Effector CD8-positive, alpha-beta T cell (primary cell): Measurements from ENCODE around the gene MTHFR.
"Not testable (repeated sequence)": the region's sequence is repeated elsewhere in the genome, so short reads cannot be mapped to it uniquely, and the experiment has no call there.

Source experiments
- DNase-seq: peaks from one replicate; lab custom pipeline; 2025; lab: John Stamatoyannopoulos, UW

Gene MTHFR

DNA sequence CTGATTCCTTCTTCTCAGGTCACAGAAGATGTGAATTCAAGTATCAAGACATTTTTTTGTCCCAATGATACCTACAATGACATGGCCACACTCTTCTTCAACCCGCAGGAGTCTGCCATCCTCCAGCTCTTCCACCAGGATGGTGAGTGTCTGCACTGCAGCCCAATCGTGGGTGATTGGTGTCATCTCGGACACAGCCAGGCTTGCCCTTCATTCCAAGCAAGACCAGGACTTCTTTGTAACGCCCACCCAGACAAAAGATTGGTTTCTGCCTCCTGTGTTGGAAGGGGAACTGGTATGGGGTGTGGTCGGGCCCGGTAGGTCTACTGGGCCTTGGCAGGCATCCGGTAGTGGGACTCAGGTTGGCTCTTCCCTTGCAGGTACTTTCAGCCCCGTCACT is 27.7 kb upstream of the MTHFR start:
- DNase-seq: no peak

DNA sequence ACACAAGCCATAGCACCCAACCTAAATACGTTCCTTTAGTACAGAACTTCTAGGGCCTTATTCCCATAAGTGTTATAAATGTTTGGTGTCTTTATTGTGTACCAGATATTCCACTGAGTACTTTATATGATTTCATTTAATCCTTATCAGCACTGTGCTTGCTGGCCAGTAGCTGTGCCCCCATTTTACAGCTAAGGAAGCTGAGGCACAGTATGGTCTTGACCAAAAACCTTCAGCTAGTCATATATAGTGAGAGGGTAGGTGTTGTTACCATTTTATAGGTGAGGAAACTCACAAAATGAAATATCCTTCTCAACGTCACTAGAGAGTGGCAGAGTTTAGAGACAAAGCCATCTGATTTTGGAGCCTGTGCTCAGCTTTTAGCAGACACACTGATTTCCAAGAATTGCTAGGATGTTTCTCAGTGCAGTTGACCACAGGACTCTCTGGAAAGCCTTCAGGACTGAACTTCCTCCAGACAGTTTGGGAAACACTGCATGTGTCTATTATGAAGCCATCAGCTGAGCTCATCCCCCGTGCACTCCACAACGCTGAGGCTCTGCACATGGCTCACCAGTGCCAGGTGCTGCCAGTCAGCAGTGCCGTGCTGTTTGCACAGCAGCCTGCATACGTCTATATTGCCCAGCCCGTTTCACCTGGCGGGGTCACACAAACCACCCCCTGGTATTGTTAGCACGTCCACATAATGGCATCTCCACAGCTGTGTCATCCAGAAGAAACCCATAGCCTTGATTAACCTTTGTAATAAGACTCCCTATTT is 26.4 kb upstream of the MTHFR start:
- DNase-seq: no peak

DNA sequence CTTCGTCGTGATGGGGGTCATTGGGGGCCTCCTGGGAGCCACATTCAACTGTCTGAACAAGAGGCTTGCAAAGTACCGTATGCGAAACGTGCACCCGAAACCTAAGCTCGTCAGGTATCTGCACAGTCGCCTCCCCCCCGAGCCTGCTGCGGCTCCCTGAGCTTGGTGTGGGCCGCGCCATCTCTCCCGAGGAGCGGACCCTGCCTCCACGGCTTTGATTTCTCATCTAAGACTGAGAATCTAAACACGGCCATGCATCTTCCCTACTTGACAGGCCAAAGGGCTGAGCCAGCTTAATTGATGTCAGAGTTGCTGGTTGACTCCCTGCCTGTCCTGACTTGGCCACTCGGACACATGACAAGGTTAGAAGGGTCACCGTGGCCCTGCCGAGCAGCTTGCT is 22.7 kb upstream of the MTHFR start:
- DNase-seq: no peak

DNA sequence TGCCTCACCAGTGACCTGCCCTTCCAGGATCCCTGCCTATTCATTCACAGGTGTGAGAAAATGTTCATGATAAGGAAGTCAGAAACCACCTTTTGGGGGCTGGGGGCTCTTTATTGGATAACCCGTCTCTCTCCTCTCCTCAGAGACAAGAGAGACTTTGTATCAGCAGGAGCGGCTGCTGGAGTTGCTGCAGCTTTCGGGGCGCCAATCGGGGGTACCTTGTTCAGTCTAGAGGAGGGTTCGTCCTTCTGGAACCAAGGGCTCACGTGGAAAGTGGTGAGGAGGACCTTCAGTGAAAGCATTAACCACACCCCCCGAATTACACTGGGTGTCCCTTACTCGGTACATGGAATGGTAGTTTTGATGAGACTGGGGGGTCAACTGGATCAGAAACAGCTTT is 21.2 kb upstream of the MTHFR start:
- no peak for DNase-seq

DNA sequence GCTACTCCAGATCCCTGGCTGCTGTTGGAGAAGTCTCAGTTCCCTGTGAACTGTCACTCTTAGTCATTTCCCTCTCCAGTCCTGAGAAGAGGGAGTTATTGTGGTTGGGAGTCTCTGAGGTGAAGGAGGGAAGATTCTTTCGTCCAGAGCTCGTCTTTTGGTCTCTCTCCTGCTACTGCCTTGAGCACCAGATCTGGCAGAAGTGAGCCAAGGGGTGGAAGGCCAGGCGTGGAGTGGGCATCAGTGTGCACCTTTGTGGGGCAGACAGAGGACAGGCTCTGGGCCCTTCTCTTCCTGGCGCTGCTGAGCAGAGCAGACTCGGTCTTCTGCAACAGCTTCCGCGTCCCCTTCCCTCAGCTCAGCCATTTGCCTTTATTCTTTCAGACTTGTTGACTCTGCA is 19.4 kb upstream of the MTHFR start:
- DNase-seq: no peak

DNA sequence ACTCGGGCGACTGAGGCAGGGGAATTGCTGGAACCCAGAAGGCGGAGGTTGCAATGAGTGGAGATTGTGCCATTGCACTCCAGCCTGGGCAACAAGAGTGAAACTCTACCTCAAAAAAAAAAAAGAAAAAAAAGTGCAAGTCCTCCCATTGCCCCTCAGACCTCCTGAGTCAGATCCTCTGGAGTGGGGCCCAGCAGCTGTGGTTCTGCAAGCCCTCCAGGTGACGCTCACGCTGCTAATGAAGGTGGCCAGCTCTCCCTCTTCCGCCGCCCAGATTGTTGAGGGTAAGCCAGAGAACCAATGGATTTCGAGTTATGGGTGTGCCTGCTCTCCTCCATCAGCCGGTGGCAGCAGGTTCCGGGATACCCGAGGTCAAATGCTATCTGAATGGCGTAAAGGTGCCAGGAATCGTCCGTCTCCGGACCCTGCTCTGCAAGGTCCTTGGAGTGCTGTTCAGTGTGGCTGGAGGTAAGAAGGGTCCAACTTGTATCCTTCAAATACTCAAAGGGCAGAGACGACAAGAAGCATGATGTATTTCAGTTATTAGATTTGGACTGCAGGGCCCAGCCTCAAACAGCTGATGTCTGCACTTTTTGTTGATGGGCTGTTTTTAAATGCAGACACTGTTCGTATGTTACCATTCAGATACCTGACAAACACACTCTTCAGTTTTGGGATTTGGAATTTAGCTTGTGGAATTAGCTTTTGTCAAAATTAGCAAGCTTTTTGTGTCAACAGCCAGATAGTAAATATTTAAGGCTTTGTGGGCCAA is 17.8 kb upstream of the MTHFR start:
- DNase-seq: no peak

DNA sequence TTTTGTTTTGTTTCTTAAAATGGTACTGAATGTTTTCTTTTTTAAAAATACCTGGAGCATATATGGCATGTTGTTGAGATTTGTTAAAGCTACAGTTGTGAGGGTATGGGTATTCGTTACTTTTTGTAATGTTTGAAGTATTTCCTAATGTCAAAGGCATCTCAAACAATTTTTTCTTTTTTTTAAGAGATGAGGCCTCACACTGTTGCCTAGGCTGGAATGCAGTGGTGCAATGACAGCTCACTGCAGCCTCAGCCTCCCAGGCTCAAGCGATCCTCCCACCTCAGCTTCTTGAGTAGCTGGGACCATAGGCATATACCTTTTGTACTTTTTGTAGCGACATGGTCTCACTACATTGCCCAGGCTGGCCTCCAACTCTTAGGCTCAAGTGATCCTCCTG is 16.3 kb upstream of the MTHFR start:
- DNase-seq: no peak

DNA sequence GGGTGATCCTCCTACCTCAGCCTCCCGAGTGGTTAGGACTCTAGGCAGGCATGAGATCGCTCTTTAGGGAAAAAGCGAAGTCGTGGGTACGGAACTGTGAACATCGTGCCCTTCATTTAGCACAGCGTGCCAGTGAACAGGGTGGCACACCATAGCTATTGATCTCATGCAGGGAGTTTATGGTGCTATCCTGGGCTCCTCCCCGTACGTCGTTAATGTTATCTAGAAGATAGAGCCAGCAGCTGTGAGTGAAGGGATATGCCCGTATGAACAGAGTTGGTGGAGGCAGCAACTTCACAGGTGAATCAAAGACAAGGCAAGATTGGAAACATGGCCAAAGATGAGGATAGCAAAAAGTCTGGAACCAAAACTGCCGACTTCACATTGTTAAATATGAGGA is 11.4 kb upstream of the MTHFR start:
- no peak for DNase-seq

DNA sequence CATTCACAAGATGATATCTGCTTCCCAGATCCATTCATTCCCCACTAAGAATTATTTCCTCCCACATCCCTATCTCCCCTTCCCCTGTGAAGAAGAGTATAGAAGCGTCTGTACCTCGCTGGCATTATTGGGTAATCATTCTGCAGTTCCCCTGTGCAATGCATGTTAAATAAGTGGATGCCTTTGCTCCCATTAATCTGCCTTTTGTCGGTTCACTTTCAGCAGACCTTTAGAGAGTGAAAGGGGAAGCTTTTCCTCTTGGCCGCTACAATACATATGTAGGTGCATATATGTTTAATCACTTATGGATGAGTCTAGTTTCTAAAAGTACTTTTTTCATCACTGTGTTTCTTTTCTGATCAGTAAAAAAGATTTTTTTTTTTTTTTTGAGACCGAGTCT is 7.3 kb upstream of the MTHFR start:
- DNase-seq: no peak

DNA sequence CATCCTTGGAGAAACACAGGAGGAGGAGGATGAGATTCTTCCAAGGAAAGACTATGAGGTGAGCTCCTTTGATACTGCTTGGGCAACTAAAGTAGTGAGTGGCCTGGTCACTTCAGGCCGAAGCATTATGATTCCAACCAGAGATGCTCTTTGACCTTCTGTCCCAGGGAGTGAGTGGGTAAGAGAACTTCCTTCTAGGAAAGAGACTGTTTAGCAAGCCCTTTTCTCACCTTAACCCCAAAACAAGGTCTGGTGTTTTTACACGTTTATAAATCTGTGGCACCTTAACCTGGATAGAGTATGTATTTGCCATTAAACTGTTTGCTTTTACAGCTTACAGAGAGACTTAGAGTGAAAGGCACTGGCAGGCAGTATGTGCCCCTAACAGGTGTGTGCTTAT is 1.4 kb upstream of the MTHFR start:
- DNase-seq: no peak

DNA sequence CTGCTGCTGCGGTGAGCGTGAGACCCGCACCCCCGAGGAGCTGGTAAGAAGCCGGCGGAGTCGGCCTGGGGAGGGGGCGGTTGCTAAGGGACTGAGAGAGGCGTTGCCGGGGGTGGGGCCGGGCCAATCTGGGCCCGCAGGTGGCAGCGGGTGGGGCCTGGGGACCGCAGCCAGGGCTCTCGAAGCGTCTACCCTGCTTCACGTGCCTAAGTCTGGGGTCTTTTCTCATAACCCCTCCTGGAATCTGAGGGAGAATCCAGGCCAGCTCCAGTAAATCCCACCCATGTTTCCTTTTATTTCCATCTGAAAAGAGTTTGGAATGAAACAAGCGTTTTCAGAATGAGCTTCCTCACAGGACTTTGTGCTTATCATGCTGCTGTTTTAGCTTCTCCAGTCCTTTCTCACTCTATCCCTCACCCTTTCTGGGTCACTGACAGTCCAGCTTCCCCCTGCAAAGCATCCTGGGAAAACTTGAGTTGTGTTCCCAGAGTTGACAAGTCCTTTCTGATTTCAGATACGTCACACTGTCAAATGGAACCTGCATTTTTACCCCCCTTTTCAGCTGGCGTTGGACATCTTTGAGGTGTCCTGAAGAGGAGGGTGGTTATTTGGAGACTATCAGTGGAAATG is 658 bp upstream of the MTHFR start:
- no peak for DNase-seq

DNA sequence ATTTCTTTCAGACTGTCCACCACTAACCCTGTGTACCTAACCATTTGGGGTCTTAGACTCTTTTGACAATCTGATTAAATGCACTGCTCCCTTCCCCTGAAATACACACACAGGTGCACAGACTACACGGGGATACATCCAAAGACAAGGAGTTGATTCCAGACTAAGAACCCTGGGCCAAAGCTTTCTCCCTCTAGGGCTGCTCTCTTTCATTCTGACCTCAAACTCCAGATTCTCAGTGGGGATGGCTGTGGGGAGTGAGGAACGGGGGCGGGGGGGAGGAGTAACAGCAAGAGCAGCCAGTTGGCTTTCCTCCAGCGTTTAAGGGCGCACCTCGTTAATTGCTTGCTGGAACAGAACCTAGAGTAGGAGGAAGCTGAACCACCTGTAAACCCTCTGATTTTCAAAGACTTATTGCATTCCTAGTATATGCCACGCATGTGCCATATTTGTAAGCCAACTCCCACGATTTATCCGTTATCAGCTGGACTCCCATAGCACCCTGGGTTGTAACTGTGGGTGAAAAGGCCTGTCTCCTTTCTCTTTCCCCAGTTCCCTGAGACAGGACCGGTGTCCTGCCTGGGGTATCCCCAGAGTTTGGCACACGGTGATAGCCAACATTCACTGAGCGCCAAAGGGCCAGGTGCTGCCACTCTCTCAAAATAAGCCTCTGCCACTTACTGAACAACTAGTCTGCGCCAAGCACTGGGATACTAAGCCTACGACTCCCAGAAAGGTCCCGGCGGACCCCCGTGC is 920 bp downstream of the MTHFR start:
- DNase-seq: peak; percentile 11

DNA sequence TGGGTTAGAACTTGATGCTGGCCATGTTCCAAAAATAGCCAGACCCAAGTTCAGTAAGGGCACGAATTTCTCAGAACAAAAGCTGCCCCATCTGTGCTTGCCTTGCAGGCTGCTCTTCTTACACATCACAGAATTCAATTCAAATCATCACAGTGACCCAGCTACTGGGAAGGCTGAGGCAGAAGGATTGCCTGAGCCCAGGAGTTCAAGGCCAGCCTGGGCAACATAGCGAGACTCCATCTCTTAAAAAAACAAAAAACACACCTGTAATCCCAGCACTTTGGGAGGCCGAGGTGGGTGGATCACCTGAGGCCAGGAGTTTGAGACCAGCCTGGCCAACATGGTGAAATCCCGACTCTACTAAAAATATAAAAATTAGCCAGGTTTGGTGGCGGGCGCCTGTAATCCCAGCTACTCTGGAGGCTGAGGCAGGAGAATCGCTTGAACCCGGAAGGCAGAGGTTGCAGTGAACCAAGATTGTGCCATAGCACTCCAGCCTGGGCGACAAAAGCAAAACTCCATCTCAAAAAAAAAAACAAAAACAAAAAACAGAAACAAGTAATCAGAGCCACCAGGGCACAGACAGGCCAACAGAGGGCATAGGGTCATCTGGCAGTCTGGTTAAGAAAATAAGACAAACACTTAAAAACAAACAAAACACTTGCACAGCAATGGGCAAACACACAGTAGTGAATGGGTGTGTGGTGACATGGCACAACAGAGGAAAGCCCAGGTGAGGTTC is 1.7 kb downstream of the MTHFR start:
- not testable (repeated sequence) for DNase-seq

DNA sequence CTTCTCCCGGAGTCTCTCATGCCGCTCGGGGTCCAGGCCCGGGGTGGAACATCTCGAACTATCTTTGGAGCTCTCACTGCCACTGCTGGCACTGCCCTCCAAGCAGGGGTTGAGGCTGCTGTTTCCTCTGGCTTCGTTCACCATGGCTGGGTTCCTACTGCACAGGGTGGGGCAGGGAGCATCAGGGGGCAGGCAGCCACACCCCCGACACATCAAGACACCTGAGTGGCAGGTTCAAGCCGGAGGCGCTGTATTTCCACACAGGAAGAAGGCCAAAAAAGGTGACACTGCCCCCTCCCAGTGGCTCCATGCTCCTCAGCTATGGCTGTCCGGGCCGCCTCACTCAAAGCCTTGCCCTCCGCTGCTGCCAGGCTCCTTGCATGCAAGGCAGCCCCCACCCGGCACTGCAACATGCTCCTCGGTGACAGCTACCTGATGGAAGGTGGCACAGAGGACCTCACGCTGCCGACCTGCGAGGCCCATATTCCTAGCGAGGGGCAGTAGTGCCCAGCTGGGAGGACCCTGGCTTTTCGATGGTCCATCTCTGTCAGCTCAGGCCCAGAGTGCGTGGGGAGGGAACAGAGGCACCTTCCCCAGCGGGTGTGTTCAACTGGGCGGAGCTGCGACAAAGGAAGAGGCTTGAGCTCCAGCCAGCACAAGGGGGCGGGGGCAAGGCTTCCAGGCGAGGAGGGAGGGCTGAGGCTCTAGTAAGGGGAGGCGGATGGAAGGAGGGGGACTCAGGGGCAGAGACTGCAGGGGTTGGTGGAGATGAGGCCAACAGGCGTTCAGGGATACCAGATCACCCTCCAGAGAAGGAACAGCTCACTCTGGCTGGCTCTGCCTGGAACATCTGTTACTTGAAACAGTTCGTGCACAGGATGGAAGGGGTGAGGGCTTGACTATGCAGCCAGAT is 2.5 kb downstream of the MTHFR start:
- peak; percentile 70 for DNase-seq

DNA sequence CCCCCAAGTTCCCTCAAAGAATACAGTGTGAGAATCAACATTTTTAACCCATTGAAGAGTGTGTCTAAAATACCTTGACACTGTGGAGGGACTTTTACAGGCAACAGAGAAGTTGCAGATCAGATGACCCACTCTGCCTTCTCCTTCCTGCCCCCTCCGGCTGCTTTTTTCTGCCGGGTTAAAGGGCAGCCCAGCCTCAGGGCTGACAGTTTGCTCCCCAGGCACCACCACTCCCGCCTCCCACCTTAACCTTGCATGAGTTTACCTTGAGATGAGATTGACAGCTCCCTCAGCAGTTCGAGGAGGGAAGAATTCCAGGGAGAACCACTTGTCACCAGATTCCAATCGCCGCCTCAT is 3.2 kb downstream of the MTHFR start:
- DNase-seq: no peak

DNA sequence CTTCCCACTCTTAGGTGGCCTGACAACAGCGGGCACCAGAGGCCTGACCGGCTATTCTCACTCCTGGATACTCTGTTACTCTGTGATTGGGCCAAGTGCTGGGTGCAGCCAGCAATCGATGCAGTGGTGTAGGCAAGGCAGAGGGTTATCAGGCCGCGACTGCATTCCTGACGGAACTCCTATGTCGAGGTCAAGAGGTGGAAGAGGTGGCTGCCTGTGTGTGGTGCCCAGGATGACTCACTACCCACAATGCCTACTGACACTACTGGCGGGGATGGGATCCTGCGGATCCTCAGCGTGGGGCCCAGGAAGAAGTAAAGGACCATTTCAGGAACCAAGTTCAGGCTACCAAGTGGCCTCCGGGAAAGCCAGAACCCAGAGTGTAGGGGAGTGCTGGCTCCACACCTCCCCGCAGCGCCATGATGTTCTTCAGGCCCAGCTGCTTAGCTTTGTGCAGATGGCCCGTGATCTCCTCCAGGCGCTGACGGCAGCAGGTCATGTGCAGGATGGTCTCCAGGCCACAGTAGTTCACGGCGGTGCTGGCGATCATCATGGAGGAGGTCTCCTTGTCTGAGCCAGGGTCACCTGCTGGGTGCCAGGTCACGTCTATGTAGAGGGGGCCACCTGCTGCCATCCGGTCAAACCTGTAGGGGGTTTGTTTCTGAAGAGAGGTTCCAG is 4.9 kb downstream of the MTHFR start:
- DNase-seq: no peak

DNA sequence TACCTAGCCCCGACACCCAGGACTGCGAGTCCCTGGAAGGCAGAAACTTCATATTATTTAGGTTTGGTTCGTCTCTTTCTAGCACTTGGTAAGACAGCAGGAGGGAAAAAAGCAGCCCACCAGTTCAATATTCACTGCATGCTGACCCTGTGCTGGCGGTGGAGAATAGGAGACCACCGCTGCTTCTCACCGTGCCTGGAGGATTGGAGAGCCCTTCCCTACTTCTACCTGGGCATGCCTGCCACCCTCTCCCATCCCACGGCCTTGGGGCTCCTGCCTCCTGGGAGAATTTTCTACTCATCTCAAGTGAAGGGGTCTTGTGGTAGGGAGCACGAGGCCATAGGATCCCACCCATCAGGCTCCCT is 5.4 kb downstream of the MTHFR start:
- DNase-seq: no peak

DNA sequence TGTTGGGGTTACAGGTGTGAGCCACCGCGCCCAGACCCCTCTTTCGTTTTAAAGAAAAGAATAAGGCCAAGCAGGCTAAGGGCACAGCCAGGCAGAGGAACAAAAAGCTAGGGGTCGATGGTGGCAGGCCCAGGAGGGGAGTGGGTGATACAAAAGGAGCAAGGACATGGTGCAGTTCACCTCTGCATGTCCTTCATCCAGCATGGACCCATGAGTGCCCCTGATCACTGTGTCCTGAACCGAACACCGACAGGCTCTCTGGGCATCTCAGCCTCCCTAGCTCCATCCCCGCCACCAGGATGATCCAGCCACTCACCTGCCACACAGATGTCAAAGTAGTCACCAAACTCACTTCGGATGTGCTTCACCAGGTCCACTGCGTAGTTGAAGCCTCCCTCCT is 5.9 kb downstream of the MTHFR start:
- no peak for DNase-seq

DNA sequence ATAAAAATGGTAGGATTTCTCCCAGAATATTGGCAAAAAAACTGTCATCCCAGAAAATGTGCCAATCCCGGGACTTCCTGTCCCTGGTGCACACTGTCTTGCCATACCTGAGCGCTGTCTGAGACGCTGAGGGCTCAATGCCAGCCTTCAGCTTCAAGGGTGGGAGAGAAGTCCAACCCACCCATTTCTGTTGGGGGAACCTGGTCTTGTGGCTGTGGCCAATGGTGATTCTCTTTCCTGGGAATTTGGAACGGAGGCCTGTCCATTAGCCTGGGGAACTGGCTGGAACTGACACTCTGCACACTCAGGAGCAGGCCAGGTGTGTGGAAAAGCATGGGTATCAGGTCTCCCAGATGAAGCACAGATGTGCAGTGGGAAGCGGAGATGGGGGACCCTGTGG is 6.7 kb downstream of the MTHFR start:
- no peak for DNase-seq

DNA sequence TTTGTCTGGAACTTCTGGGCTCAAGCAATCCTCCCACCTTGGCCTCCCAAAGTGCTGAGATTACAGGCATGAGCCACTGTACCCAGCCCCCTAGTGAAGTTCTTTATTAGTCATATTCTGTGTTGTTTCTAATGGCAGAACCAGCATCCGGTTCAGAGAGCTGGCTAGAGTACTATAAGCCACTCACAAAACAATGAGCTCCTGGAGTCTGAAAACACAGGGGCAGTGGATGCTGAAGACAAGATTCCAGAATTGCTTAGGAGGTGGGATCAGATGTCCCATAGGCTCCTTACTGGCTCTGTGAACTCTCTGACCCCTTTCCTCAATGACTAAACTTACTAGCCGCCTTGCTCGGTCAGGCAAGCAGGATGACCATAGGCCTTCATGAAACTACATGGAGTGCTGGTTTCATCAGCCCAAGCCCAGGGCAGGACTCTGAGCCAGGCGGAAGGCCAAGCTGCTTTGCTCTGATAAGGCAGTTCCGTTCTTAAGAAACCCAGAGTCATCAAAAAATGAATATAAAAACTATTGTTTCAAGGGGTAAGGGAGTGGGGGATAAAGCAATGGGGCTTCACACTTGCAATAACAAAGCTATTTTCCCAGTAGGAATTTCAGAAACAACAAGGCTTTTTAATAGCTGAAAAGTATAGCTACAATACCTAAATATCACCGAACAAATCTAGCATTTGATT is 8.1 kb downstream of the MTHFR start:
- DNase-seq: no peak
